GM23338 (cell line): ENCODE results near the gene PLS1.

Source experiments
- EZH2 ChIP-seq: fragments of 200-600 bp; sonication (generic); IDR thresholded peaks from one replicate; pipeline ENCODE4 v1.8.0; 2017; ENCODE audit warnings: antibody characterized with exemption, mild to moderate bottlenecking, low read depth; ENCODE audit not compliant: unreplicated experiment
- TF ChIP-seq, protein P1 (sequence below), 2 experiments: fragments of 200-600 bp in 1 of 2; sonication (generic) in 1 of 2; conservative IDR thresholded peaks; 2 replicates each; pipeline versions ENCODE4 v1.5.1 to v1.6.1; 2016 to 2017; ENCODE audit warnings: antibody characterized with exemption in 2 of 2, low read depth in 2 of 2, mild to moderate bottlenecking in 2 of 2, moderate library complexity in 1 of 2

DNA sequence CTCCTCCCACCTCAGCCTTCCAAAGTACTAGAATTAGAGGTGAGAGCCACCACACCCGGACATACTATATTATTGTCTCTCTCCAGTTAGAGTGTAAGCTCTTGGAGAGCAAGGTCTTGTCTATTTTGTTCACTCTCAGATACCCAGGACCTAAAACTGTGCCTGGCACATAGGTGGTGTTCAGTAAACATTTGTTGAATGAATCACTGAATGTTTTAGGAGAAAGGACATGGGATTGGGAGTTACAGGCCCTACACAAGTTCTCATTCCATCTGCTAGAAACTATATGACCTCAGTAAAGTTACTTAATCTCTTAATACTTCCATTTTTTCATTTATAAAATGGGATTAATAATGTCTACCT is 16.2 kb upstream of the PLS1 start:
- TF ChIP-seq, protein P1, sequence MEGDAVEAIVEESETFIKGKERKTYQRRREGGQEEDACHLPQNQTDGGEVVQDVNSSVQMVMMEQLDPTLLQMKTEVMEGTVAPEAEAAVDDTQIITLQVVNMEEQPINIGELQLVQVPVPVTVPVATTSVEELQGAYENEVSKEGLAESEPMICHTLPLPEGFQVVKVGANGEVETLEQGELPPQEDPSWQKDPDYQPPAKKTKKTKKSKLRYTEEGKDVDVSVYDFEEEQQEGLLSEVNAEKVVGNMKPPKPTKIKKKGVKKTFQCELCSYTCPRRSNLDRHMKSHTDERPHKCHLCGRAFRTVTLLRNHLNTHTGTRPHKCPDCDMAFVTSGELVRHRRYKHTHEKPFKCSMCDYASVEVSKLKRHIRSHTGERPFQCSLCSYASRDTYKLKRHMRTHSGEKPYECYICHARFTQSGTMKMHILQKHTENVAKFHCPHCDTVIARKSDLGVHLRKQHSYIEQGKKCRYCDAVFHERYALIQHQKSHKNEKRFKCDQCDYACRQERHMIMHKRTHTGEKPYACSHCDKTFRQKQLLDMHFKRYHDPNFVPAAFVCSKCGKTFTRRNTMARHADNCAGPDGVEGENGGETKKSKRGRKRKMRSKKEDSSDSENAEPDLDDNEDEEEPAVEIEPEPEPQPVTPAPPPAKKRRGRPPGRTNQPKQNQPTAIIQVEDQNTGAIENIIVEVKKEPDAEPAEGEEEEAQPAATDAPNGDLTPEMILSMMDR (conservative IDR thresholded peaks at IDR 0.05; ENCODE audit: low read depth in 2 of 2) = no peak
- TF ChIP-seq EZH2 = no peak
